Uterus (tissue), 2 donors: ENCODE measurements around the gene KYNU.

ENCODE experiments used
- POLR2A ChIP-seq, 2 donors: fragments of 450-650 bp; IDR thresholded peaks; one replicate each; pipeline ENCODE4 v1.6.1; 2016; ENCODE audit warnings: antibody characterized with exemption in 2 of 2, mild to moderate bottlenecking in 1 of 2, moderate library complexity in 1 of 2
- TF ChIP-seq, protein P1 (sequence below), 4 experiments: fragments of 200-600 bp in 2 of 4; fragments of 450-650 bp in 2 of 4; sonication (generic) in 2 of 4; IDR thresholded peaks; one replicate each; pipeline ENCODE4 v1.5.1; 2016 to 2019; ENCODE audit warnings: antibody characterized with exemption in 4 of 4, mild to moderate bottlenecking in 2 of 4, moderate library complexity in 1 of 4

DNA sequence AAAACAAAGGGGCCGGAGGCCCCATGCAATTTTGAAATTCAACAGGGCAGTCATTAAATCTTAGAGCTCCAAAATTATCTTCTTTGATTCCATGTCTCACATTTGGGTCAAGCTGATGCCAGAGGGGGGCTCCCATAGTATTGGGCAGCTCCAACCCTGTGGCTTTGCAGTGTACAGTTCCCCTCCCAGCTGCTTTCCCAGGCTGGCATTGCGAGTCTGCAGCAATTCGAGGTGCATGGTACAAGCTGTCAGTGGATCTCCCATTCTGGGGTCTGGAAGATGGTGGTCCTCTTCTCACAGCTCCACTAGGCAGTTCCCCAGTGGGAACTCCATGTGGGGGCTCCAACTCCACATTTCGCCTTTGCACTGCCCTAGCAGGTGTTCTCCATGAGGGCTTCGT is 179.1 kb downstream of the KYNU start:
- TF ChIP-seq POLR2A (IDR thresholded peaks at IDR 0.05), result no peak
- TF ChIP-seq, protein P1, sequence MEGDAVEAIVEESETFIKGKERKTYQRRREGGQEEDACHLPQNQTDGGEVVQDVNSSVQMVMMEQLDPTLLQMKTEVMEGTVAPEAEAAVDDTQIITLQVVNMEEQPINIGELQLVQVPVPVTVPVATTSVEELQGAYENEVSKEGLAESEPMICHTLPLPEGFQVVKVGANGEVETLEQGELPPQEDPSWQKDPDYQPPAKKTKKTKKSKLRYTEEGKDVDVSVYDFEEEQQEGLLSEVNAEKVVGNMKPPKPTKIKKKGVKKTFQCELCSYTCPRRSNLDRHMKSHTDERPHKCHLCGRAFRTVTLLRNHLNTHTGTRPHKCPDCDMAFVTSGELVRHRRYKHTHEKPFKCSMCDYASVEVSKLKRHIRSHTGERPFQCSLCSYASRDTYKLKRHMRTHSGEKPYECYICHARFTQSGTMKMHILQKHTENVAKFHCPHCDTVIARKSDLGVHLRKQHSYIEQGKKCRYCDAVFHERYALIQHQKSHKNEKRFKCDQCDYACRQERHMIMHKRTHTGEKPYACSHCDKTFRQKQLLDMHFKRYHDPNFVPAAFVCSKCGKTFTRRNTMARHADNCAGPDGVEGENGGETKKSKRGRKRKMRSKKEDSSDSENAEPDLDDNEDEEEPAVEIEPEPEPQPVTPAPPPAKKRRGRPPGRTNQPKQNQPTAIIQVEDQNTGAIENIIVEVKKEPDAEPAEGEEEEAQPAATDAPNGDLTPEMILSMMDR (IDR thresholded peaks at IDR 0.05), result no peak
